Glutamatergic neuron (in vitro differentiated cells): ENCODE data around the gene CEP85. TPM values are rescaled to one million over a fixed set of nuclear protein-coding genes. Genes with fewer than 3 reads are reported as not detected.
A peak's percentile ranks its signal among the peaks of the same experiment; 100 is the strongest.

ENCODE experiments used
- DNase-seq: peaks from one replicate; pipeline ENCODE4 v3.0.0; 2022
- H3K27ac Mint-ChIP-seq: one replicate; pipeline ENCODE4 v1.8.0; 2020; ENCODE audit warnings: mild to moderate bottlenecking, mixed read lengths, inconsistent platforms; ENCODE audit not compliant: unreplicated experiment
- H3K27me3 Mint-ChIP-seq: one replicate; pipeline ENCODE4 v1.8.0; 2020; ENCODE audit warnings: mild to moderate bottlenecking, moderate library complexity, mixed read lengths, inconsistent platforms; ENCODE audit not compliant: unreplicated experiment
- H3K36me3 Mint-ChIP-seq: one replicate; pipeline ENCODE4 v1.8.0; 2020; ENCODE audit warnings: mild to moderate bottlenecking, mixed read lengths, inconsistent platforms; ENCODE audit not compliant: unreplicated experiment
- H3K4me1 Mint-ChIP-seq: one replicate; pipeline ENCODE4 v1.8.0; 2020; ENCODE audit warnings: mild to moderate bottlenecking, low read depth, mixed read lengths, inconsistent platforms; ENCODE audit not compliant: unreplicated experiment
- H3K4me3 Mint-ChIP-seq: one replicate; pipeline ENCODE4 v1.8.0; 2020; ENCODE audit warnings: mild to moderate bottlenecking, mixed read lengths, inconsistent platforms; ENCODE audit not compliant: unreplicated experiment
- H3K9me3 Mint-ChIP-seq: one replicate; pipeline ENCODE4 v1.8.0; 2020; ENCODE audit warnings: mild to moderate bottlenecking, moderate library complexity, mixed read lengths, inconsistent platforms; ENCODE audit not compliant: unreplicated experiment
- CTCF ChIP-seq: fragments of 200-600 bp; sonication (generic); IDR thresholded peaks from one replicate; pipeline ENCODE4 v1.5.0; 2021; ENCODE audit not compliant: partially characterized antibody, unreplicated experiment
- total RNA-seq: library from RNA; stranded (reverse); fragmentation: NEBNext Ultra II Directional; extraction: Animal tissue kit (Norgen Biotek cat#: 25700); gene quantifications from one replicate; pipeline ENCODE4 v1.2.1, GENCODE V29; 2021; ENCODE audit not compliant: unreplicated experiment

CEP85 gene
- total RNA-seq, 1 donor from 2014 or later: 28.2 TPM

- Mint-ChIP-seq H3K27ac (no peak overlapping the region), H3K4me3 (no peak overlapping the region), H3K27me3 (no peaks in the 10 kb centered on the region), H3K9me3 (no peaks in the 10 kb centered on the region), H3K36me3 (no peaks in the 10 kb centered on the region), H3K4me1 (peaks cover 11% of the 10 kb centered on the region)
- TF ChIP-seq CTCF: no peak
- no peak for DNase-seq
These were observed 21.3 kb upstream of the CEP85 start for GRCh38 chr1:26212726-26213125.

GRCh38 chr1:26213335-26213905 is 20.6 kb upstream of the CEP85 start:
- H3K9me3 Mint-ChIP-seq: no peaks in the 10 kb centered on the region
- H3K4me1 Mint-ChIP-seq: peaks cover 11% of the 10 kb centered on the region
- DNase-seq: no peak
- H3K4me3 Mint-ChIP-seq: no peak overlapping the region
- TF ChIP-seq CTCF: no peak
- H3K36me3 Mint-ChIP-seq: no peaks in the 10 kb centered on the region
- H3K27ac Mint-ChIP-seq: no peak overlapping the region
- no peaks in the 10 kb centered on the region for H3K27me3 Mint-ChIP-seq

- Mint-ChIP-seq H3K36me3 (no peaks in the 10 kb centered on the region), H3K9me3 (no peaks in the 10 kb centered on the region), H3K27ac (no peak overlapping the region), H3K4me3 (no peak overlapping the region), H3K4me1 (peaks cover 5% of the 10 kb centered on the region), H3K27me3 (no peaks in the 10 kb centered on the region)
- TF ChIP-seq CTCF: no peak
- no peak for DNase-seq
These were observed 18.8 kb upstream of the CEP85 start for GRCh38 chr1:26215246-26215645.

- peaks cover 5% of the 10 kb centered on the region for H3K27me3 Mint-ChIP-seq
- no peaks in the 10 kb centered on the region for H3K36me3 Mint-ChIP-seq
- no peak for DNase-seq
- H3K27ac Mint-ChIP-seq: no peak overlapping the region
- H3K4me3 Mint-ChIP-seq: no peak overlapping the region
- no peaks in the 10 kb centered on the region for H3K9me3 Mint-ChIP-seq
- peaks cover 4% of the 10 kb centered on the region for H3K4me1 Mint-ChIP-seq
- no peak for TF ChIP-seq CTCF
These were observed 15.0 kb upstream of the CEP85 start for GRCh38 chr1:26218906-26219494.

- TF ChIP-seq CTCF: no peak
- Mint-ChIP-seq H3K4me3 (peak overlapping the region; percentile 61), H3K9me3 (no peaks in the 10 kb centered on the region), H3K27me3 (peaks cover 5% of the 10 kb centered on the region), H3K4me1 (peaks cover 4% of the 10 kb centered on the region), H3K36me3 (no peaks in the 10 kb centered on the region), H3K27ac (peak overlapping the region; percentile 85)
- peak; percentile 52 for DNase-seq
These were observed 13.6 kb upstream of the CEP85 start for GRCh38 chr1:26220199-26220912.
